Cerebellar cortex (tissue), 1 donor: ENCODE measurements around the gene NEURL1B.
"Not testable (repeated sequence)": the region's sequence is repeated elsewhere in the genome, so short reads cannot be mapped to it uniquely, and the experiment has no call there.

ENCODE experiments used
- DNase-seq: peaks from one replicate; pipeline ENCODE4 v3.0.0-alpha.2; 2015; ENCODE audit warnings: low spot score

NEURL1B gene

GRCh38 chr5:172640822-172641358, at the start of gene NEURL1B:
Gene NEURL1B, plus strand, starts transcription at chr5:172641263. Its CDS starts 144 bp downstream, at chr5:172641407.
- peak; percentile 47 for DNase-seq

GRCh38 chr5:172591636-172592035, 49.4 kb upstream of the NEURL1B start:
- DNase-seq, result no peak

- no peak for DNase-seq
These were observed 48.2 kb upstream of the NEURL1B start for GRCh38 chr5:172592881-172593280.

GRCh38 chr5:172593306-172593705, 47.8 kb upstream of the NEURL1B start:
- DNase-seq, result no peak

DNA sequence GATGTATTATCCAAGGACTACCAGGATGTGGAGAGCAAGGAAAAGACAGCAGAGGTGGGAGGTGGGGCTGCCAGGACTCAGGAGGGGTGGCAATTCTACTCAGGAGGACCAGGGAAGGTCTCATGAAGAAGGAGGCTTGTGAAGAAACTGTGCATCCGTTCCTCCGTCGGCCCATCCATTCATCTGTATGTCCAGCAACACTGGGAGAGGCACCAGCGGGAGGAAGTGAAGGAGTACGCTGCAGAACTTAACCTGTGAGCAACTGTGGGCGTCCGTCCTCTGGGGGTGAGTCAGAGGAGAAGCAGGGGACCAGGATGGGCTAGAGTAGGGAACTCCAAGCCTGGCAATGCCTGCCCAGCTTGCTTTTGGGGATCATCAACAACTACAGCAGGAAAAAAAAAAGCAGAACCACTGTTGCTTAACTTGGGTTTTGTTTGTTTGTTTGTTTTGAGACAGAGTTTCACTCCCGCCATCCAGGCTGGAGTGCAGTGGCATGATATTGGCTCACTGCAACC, 47.3 kb upstream of the NEURL1B start:
- DNase-seq, result no peak

DNA sequence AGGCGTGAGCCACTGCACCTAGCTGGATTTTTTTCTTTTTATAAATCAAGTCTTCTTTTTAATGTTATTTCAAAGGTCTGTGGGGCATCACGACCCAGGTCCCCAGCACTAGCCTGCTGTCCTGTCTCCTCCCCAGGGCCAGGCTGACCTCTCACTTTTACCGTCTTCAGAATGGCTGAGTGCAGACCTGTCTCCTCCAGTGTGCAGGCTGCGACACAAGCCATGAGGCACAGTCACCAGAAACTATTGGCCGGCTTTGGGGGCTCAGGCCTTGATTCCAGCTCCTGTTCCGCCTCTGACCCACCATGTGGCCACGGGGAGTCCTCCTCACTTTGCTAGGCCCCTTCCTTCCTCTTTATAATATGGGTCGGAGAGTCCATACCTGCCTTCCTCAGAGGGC, 46.6 kb upstream of the NEURL1B start:
- no peak for DNase-seq

GRCh38 chr5:172594867-172595466, 46.1 kb upstream of the NEURL1B start:
- no peak for DNase-seq

DNA sequence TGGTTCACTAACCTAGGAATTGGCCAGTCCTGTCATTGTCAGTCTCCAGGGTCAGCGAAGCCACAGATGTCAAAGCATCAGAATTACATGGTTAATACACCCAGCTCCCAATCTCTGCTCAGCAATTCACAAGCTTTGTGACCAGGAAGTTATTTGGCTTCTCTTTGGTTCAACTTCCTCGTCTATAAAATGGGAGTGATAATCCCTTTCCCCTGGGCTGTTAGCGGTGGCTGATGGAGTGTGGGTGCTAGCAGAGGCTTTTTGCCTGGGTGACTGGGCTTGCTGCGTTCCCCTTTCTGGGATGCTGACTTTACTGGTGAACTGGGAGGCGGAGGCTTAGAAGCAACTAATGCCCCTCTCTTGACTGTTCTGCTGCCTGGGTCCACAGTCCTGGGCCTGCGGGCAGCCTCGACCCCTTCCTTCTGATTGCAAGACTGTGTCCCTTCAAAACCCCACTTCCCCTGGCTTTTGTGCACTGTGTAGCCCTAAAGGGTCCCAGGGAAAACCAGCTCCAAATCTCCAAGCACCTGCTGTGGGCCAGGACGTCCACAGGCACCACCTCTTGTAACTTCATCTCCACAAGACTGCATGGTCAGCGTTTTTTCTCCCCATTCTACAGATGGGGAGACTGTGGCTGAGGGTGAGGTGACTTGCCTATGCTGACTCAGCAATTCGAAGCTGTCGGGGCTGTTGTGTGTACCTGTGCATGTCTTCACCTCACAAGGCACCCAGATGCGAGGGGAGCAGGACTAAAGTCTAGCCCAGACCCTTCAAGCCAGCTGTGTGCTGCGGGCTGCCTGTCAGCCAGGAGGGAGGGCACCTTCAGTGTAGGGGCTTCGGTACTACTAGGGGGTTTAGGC, 45.2 kb upstream of the NEURL1B start:
- DNase-seq, result no peak

DNA sequence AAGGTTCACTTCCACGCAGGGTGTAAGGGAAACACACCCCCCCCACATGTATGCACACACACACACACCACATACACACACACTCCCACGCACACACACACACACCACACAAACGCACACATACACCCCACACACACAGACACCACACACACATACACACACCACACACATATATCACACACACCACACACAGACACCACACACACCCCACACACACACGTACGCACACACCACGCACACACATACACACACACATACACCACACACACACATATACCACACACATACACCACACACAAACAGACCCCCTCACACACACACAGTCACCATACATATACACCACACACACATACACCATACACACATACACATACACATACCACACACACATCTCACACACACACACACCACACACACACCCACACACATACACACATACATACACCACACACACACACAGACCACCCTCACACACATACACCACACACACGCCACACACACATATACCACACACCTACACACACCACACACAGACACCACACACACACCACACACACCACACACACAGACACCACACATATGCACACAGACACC, 44.3 kb upstream of the NEURL1B start:
- DNase-seq, result no peak

DNA sequence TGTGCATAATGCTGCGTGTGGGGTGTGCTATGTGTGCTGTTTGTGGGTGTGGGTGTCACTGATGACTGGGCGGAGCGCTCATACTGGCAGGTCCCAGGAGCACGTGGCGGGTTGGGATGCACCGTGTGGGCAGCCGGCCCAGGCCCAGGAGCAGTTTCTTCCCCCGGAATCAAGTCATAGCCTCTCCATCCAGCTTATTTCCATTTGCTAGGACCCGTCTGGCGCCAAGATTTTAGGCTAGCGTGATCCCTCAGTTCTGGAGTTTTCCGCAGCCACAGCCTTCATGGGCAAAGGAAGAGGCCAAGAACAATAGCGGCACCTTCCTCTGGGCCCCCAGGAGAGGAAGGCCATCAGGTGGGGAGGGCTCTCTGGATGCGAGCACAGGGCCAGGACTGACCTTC, 43.3 kb upstream of the NEURL1B start:
- no peak for DNase-seq

DNA sequence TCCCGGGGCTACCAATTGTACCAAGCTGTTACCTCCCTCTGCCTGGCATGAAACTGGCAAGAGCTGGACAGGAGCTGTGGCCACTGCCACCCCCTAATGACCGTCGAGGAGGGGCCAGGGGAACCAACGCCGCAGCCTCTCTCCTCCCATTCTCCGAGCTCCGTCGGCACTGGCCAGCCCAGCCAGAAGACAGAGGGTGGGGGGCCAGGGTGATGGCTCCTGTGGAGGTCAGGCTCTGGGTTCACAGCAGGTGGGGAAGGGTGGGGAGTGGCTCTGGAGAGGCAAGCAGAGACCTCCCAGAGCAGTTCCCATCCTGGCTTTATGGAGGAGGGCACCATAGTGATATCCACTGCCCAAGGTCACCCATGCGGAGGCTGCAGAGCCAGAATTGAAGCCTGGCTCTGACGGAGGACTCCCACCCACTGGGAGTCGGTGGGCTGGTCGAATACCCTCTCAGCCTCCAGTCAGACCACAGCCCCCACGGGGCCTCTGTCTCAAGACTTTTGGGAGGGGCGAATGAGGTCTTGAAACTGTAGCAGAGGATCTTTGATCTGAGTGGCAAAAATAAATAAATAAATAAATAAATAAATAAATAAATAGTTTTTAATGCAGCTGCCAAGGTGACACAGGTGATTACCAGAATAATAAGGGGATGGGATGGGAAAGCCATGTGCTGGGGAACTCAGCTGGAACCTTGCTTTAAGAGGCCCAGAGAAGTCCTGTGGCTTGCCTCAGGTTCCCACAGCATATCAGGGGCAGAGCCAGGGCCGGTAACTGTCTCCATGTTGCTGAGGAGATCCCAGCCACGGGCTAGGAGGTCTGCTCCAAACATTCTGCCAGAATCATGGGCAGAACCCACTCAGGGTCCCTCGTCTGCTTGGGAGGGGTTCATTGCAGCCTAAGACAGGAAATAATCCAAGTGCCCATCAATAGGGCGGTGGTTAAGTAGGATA, 42.5 kb upstream of the NEURL1B start:
- DNase-seq, result no peak

DNA sequence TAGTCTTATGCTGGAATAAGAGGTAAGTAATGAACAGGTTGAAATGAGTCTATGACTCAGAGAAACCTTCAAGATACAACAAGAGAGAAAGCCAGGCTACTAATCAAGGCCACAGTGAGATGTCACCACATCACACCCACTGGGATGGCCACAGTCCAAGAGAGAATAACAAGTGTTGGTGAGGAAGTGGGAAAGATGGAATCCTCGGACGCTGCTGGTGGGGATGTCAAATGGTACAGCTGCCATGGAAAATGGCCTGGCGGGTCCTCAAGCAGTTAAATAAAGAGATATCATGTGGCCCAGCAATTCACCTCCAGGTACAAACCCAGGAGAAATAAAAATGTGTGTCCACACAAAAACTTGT, 41.9 kb upstream of the NEURL1B start:
- no peak for DNase-seq

GRCh38 chr5:172600571-172600970, 40.5 kb upstream of the NEURL1B start:
- DNase-seq, result no peak

DNA sequence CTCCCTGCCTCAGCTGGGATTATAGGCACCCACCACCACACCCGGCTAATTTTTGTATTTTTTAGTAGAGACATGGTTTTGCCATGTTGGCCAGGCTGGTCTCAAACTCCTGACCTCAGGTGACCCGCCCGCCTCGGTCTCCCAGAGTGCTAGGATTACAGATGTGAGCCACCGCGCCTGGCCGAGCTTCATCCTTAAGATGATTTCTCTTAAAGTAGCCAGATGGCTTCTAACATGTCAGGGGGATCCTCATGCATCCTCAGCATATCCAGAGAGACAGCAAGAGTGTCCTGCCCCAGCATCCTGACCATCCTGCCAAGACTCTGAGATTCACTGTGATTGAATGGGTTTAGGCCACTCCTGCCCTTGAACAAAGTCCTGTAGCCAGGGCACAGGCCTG, 39.5 kb upstream of the NEURL1B start:
- not testable (repeated sequence) for DNase-seq

GRCh38 chr5:172602783-172603231, 38.3 kb upstream of the NEURL1B start:
- DNase-seq, result no peak

DNA sequence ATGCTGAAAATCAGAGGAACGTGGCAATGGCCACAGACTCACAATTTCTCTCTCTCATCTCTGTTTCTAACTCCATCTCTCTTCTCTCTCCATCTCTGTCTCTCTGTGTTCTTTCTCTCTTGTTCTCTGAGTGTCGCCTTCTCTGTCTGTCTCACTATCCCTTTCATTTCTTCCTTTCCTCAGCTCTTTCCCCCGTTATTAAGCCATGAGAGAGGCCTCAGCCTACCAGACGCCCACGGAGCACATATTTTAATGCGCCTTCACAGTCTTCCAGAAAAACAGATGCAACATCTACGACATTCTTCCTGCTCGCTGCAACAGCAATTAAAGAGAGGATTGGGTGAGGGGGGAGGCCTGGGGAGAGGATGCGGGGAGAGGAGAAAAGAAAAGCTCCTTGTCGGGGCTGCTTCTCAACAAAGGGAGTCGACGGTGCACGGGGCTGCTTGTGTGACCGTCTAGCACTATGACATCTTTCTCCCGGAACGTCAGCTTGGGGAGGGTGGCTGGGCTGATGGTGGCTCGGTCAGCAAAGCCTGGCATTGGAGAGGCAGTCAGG, 37.7 kb upstream of the NEURL1B start:
- no peak for DNase-seq

DNA sequence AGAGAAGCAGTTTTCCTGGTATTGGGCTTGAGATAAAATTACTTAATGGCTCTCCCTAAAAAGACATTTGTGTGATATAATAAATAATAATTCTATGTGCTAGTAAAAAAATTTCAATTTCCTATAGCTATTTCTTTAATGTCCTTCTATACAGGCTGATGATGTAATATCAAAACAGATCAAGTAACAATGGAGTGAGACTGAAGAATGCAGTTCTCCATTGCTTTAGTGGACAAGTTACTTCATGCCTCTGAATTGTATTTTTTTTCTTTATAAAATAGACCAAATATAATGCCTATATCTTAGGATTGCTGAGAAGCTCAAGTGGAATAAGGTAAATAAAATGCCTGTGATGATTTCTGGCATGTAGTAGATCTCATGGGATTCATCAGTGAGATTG, 35.6 kb upstream of the NEURL1B start:
- DNase-seq, result no peak

- DNase-seq, result no peak
These were observed 34.8 kb upstream of the NEURL1B start for GRCh38 chr5:172606156-172606785.

- no peak for DNase-seq
These were observed 33.8 kb upstream of the NEURL1B start for GRCh38 chr5:172607213-172607793.

GRCh38 chr5:172608773-172609172, 32.3 kb upstream of the NEURL1B start:
- DNase-seq, result no peak
